ENCODE results near the gene SORCS3. TPM values are rescaled to one million over a fixed set of nuclear protein-coding genes. Genes with fewer than 3 reads are reported as not detected.

Gene SORCS3
- total RNA-seq, 1 experiment from 2014 or later, result not detected

DNA sequence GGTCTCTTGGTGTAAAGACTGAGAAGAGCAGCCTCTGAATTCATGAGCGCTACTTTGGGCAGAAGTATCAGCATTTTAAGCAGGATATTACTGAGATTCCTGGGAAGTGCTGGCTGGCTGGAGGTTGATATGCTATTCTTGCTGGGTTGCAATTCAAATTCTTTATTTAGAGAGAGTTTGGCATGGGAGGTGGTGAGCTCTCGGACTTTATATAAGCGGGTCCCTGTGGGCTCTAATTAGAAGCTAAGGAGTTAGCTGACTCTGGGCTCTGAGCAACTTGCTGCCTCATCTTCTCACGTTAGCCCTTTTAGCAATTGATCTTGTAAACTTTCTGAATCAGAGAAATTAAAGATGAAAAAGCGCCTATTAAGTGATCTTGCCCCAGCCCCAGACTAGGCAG, 430.9 kb downstream of the SORCS3 start:
- no peaks in the 10 kb centered on the region for H3K4me1 ChIP-seq (ENCODE audit: control insufficient read depth, insufficient read depth, low read length)
- no peaks in the 10 kb centered on the region for H3K36me3 ChIP-seq (ENCODE audit: control insufficient read depth, insufficient read depth, low read length)
- BruUV-seq (replicated peaks), result no TSS peak
- no peak for DNase-seq (ENCODE audit: low read depth, low spot score)
- POLR2A ChIA-PET, result no interaction called here
- CTCF ChIA-PET, result no interaction called here
- in situ Hi-C loops (cut with HindIII; ENCODE audit: low pct_unique_long_range_greater_than_20kb, low sequenced_read_pairs), result no loop called here
- H3K9me3 ChIP-seq (ENCODE audit: control insufficient read depth, insufficient read depth, low read depth, low read length), result no peaks in the 10 kb centered on the region
- TF ChIP-seq, protein P1, sequence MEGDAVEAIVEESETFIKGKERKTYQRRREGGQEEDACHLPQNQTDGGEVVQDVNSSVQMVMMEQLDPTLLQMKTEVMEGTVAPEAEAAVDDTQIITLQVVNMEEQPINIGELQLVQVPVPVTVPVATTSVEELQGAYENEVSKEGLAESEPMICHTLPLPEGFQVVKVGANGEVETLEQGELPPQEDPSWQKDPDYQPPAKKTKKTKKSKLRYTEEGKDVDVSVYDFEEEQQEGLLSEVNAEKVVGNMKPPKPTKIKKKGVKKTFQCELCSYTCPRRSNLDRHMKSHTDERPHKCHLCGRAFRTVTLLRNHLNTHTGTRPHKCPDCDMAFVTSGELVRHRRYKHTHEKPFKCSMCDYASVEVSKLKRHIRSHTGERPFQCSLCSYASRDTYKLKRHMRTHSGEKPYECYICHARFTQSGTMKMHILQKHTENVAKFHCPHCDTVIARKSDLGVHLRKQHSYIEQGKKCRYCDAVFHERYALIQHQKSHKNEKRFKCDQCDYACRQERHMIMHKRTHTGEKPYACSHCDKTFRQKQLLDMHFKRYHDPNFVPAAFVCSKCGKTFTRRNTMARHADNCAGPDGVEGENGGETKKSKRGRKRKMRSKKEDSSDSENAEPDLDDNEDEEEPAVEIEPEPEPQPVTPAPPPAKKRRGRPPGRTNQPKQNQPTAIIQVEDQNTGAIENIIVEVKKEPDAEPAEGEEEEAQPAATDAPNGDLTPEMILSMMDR (IDR thresholded peaks at IDR 0.05), result no peak
- TF ChIP-seq TCF7L2 (IDR thresholded peaks at IDR 0.05; ENCODE audit: low read depth, low read length) (no peak), SIN3A (IDR thresholded peaks at IDR 0.05; ENCODE audit: borderline replicate concordance, insufficient read depth, low read depth, low read length) (no peak), POLR2AphosphoS5 (IDR thresholded peaks at IDR 0.05; ENCODE audit: low read depth, low read length) (no peak)
- TF ChIP-seq, protein P2, sequence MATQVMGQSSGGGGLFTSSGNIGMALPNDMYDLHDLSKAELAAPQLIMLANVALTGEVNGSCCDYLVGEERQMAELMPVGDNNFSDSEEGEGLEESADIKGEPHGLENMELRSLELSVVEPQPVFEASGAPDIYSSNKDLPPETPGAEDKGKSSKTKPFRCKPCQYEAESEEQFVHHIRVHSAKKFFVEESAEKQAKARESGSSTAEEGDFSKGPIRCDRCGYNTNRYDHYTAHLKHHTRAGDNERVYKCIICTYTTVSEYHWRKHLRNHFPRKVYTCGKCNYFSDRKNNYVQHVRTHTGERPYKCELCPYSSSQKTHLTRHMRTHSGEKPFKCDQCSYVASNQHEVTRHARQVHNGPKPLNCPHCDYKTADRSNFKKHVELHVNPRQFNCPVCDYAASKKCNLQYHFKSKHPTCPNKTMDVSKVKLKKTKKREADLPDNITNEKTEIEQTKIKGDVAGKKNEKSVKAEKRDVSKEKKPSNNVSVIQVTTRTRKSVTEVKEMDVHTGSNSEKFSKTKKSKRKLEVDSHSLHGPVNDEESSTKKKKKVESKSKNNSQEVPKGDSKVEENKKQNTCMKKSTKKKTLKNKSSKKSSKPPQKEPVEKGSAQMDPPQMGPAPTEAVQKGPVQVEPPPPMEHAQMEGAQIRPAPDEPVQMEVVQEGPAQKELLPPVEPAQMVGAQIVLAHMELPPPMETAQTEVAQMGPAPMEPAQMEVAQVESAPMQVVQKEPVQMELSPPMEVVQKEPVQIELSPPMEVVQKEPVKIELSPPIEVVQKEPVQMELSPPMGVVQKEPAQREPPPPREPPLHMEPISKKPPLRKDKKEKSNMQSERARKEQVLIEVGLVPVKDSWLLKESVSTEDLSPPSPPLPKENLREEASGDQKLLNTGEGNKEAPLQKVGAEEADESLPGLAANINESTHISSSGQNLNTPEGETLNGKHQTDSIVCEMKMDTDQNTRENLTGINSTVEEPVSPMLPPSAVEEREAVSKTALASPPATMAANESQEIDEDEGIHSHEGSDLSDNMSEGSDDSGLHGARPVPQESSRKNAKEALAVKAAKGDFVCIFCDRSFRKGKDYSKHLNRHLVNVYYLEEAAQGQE (IDR thresholded peaks at IDR 0.05; ENCODE audit: insufficient read depth in 1 of 2, low read depth in 2 of 2, low read length in 1 of 2), result no peak
- intact Hi-C loops (cut with micrococcal nuclease; ENCODE audit: unreplicated experiment), result no loop called here
- peaks cover 2% of the 10 kb centered on the region; the same call in 1 of the 2 replicates for H3K27me3 ChIP-seq (ENCODE audit: control insufficient read depth, insufficient read depth, low read length)
- no peak overlapping the region for H3K4me3 ChIP-seq (ENCODE audit: low read depth in 2 of 2, low read length in 2 of 2)
- no peak for ATAC-seq
- no peak overlapping the region for H3K27ac ChIP-seq (ENCODE audit: low read length)

DNA sequence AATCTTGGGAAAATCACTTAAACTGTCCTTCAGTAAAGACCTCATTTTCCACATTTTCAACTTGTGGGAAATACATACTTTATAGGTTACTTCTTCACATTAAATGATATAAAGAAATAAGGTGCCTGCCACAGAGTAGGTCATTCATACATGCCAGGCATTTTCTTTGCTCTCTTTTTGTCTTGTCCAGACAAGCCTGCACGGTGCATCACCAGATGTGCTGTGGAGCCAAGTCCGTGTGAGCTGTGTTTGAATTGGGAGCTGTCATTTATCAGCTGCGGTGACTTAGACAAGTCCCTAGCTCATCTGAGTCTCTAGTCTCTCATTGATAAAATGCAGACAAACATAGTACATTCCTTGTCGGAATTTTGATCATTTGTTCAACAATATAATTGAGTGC, 432.9 kb downstream of the SORCS3 start:
- no TSS peak for BruUV-seq (replicated peaks)
- POLR2A ChIA-PET, result no interaction called here

More for the DNA sequence above, 432.9 kb downstream of the SORCS3 start:
- CTCF ChIA-PET, result no interaction called here
- no peak overlapping the region for H3K27ac ChIP-seq (ENCODE audit: low read length)
- no peaks in the 10 kb centered on the region for H3K36me3 ChIP-seq (ENCODE audit: control insufficient read depth, insufficient read depth, low read length)
- TF ChIP-seq TCF7L2 (IDR thresholded peaks at IDR 0.05; ENCODE audit: low read depth, low read length), result no peak
- TF ChIP-seq, protein P1 (IDR thresholded peaks at IDR 0.05), result no peak
- TF ChIP-seq SIN3A (IDR thresholded peaks at IDR 0.05; ENCODE audit: borderline replicate concordance, insufficient read depth, low read depth, low read length), result no peak
- no peaks in the 10 kb centered on the region for H3K9me3 ChIP-seq (ENCODE audit: control insufficient read depth, insufficient read depth, low read depth, low read length)
- H3K27me3 ChIP-seq (ENCODE audit: control insufficient read depth, insufficient read depth, low read length), result peaks cover 2% of the 10 kb centered on the region; the same call in 1 of the 2 replicates
- H3K4me3 ChIP-seq (ENCODE audit: low read depth in 2 of 2, low read length in 2 of 2), result no peak overlapping the region
- in situ Hi-C loops (cut with HindIII; ENCODE audit: low pct_unique_long_range_greater_than_20kb, low sequenced_read_pairs), result no loop called here
- H3K4me1 ChIP-seq (ENCODE audit: control insufficient read depth, insufficient read depth, low read length), result no peaks in the 10 kb centered on the region
- ATAC-seq, result no peak
- DNase-seq (ENCODE audit: low read depth, low spot score), result no peak
- intact Hi-C loops (cut with micrococcal nuclease; ENCODE audit: unreplicated experiment), result no loop called here
